ENCODE data around the gene BICD2. TPM values are rescaled to one million over a fixed set of nuclear protein-coding genes. Genes with fewer than 3 reads are reported as not detected.

The BICD2 gene
- total and polyA plus RNA-seq, 2 donors (not counting 1 experiment from before 2014, with no cell fraction given) = 33.2 to 49.5 TPM

DNA sequence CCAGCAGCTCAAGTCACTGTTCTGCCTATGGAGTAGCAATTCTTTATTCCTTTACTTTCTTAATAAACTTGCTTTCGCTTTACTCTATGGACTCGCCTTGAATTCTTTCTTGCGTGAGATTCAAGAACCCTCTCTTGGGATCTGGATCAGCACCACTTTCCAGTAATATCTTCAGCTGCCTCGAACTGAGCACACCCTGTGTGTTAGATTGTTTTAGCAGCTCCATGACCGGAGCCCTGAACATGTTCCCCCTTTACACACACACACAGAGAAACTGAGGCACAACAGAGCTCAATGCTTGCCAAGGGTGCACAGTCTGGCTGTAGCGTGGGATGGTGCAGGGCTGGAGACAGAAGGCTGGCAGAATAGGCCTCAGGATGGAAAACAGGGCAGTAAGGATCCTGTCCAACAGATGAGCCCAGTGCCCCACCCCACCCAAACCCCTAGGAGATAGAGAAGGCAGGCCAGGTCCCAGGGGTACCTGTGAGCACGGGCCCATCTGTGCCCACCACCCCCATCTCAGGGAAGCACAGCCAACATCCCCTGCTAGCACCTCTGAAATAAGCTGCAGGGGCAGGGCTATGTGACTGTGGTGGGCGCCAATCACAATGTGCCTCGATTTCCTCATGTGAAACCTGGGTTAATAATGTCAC is 27.9 kb downstream of the BICD2 start:
- TF ChIP-seq EZH2 (IDR thresholded peaks at IDR 0.05; ENCODE audit: borderline replicate concordance, insufficient read depth, low read depth, low read length, poor library complexity, severe bottlenecking) = no peak
- TF ChIP-seq, protein P1, sequence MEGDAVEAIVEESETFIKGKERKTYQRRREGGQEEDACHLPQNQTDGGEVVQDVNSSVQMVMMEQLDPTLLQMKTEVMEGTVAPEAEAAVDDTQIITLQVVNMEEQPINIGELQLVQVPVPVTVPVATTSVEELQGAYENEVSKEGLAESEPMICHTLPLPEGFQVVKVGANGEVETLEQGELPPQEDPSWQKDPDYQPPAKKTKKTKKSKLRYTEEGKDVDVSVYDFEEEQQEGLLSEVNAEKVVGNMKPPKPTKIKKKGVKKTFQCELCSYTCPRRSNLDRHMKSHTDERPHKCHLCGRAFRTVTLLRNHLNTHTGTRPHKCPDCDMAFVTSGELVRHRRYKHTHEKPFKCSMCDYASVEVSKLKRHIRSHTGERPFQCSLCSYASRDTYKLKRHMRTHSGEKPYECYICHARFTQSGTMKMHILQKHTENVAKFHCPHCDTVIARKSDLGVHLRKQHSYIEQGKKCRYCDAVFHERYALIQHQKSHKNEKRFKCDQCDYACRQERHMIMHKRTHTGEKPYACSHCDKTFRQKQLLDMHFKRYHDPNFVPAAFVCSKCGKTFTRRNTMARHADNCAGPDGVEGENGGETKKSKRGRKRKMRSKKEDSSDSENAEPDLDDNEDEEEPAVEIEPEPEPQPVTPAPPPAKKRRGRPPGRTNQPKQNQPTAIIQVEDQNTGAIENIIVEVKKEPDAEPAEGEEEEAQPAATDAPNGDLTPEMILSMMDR (IDR thresholded peaks at IDR 0.05) = no peak
- POLR2A ChIA-PET = no interaction called here

More for the DNA sequence above, 27.9 kb downstream of the BICD2 start:
- Mint-ChIP-seq H3K4me1 (peaks cover 85% of the 10 kb centered on the region), H3K4me3 (no peak overlapping the region), H3K9me3 (ENCODE audit: insufficient read depth) (no peaks in the 10 kb centered on the region), H3K27ac (peak overlapping the region; percentile 5), H3K27me3 (no peaks in the 10 kb centered on the region)
- no peak for DNase-seq
- Histone ChIP-seq H3K27me3 (replicated peaks in 1 of 4; ENCODE audit: control extremely low read depth in 1 of 4, control insufficient read depth in 3 of 4, insufficient read depth in 4 of 4, low read length in 3 of 4) (no peaks in the 10 kb centered on the region), H3K9me3 (ENCODE audit: control extremely low read depth in 1 of 3, control insufficient read depth in 2 of 3, insufficient read depth in 1 of 3, low read length in 2 of 3) (no peaks in the 10 kb centered on the region), H2AFZ (ENCODE audit: insufficient read depth, low read depth, low read length, poor library complexity, severe bottlenecking) (no peak overlapping the region), H3K36me3 (replicated peaks in 1 of 2; ENCODE audit: control extremely low read depth in 1 of 2, control insufficient read depth in 1 of 2, extremely low read depth in 1 of 2, insufficient read depth in 2 of 2, low read length in 1 of 2) (peaks cover 0 to 2% of the 10 kb centered on the region in 2 experiments), H4K20me1 (ENCODE audit: control insufficient read depth, insufficient read depth, low read length, poor library complexity, severe bottlenecking) (peaks cover 74% of the 10 kb centered on the region), H3K27ac (ENCODE audit: low read length in 2 of 2) (peak overlapping the region in 1 of 2 donors; percentile 69), H3K9ac (ENCODE audit: low read length) (no peak overlapping the region), H3K4me1 (ENCODE audit: control insufficient read depth in 2 of 2, insufficient read depth in 2 of 2, low read length in 2 of 2) (peaks cover 77 to 78% of the 10 kb centered on the region in 2 donors), H3K79me2 (ENCODE audit: control insufficient read depth, insufficient read depth, low read length) (peaks cover 98% of the 10 kb centered on the region), H3K4me2 (replicated peaks; ENCODE audit: low read depth, low read length, poor library complexity, severe bottlenecking) (no peak overlapping the region), H3K4me3 (ENCODE audit: control extremely low read depth in 1 of 5, extremely low read depth in 1 of 5, insufficient read depth in 1 of 5, low read depth in 2 of 5, low read length in 4 of 5) (no peak overlapping the region)
- intact Hi-C loops (cut with micrococcal nuclease) = no loop called here
- no peak for ATAC-seq (ENCODE audit: low read depth)
- CTCF ChIA-PET = interaction anchor here (1.2 to 12.4 kb wide), 4 partner anchors 8 to 55 kb away, joined by 3 to 241 read pairs (median 9); no protein-coding TSS in a partner anchor
- WGBS (ENCODE audit: insufficient coverage) = 100% methylated on average over 1 of the region's 9 CpGs
